Neural crest cell (in vitro differentiated cells): Measurements from ENCODE around the gene RIT2. TPM values are rescaled to one million over a fixed set of nuclear protein-coding genes. Genes with fewer than 3 reads are reported as not detected.

ENCODE experiments used
- DNase-seq: peaks from one replicate; pipeline ENCODE4 v3.0.0; 2021; ENCODE audit warnings: low read depth, mixed read lengths, low spot score
- H3K27ac Mint-ChIP-seq: one replicate; pipeline ENCODE4 v1.8.0; 2021; ENCODE audit warnings: mild to moderate bottlenecking, mixed read lengths; ENCODE audit not compliant: unreplicated experiment
- H3K27me3 Mint-ChIP-seq: 2 replicates; pipeline ENCODE4 v1.8.0; 2021; ENCODE audit warnings: low read depth, mild to moderate bottlenecking, mixed read lengths
- H3K36me3 Mint-ChIP-seq: 2 replicates; pipeline ENCODE4 v1.8.0; 2021; ENCODE audit warnings: low read depth, mild to moderate bottlenecking, mixed read lengths
- H3K4me1 Mint-ChIP-seq: 2 replicates; pipeline ENCODE4 v1.8.0; 2021; ENCODE audit warnings: mixed read lengths
- H3K4me3 Mint-ChIP-seq: one replicate; pipeline ENCODE4 v1.8.0; 2021; ENCODE audit warnings: mild to moderate bottlenecking, mixed read lengths
- H3K9me3 Mint-ChIP-seq: 2 replicates; pipeline ENCODE4 v1.8.0; 2021; ENCODE audit warnings: mixed read lengths
- total RNA-seq: library from RNA; stranded (reverse); gene quantifications from 2 replicates; pipeline ENCODE4 v1.2.1, GENCODE V29; 2021
- TF ChIP-seq, protein P1 (sequence below): fragments of 200-600 bp; sonication (generic); conservative IDR thresholded peaks from 2 replicates; pipeline ENCODE4 v1.5.0; 2021; ENCODE audit warnings: antibody characterized with exemption, mild to moderate bottlenecking

RIT2 gene
- total RNA-seq, 1 donor from 2014 or later = not detected

- TF ChIP-seq, protein P1, sequence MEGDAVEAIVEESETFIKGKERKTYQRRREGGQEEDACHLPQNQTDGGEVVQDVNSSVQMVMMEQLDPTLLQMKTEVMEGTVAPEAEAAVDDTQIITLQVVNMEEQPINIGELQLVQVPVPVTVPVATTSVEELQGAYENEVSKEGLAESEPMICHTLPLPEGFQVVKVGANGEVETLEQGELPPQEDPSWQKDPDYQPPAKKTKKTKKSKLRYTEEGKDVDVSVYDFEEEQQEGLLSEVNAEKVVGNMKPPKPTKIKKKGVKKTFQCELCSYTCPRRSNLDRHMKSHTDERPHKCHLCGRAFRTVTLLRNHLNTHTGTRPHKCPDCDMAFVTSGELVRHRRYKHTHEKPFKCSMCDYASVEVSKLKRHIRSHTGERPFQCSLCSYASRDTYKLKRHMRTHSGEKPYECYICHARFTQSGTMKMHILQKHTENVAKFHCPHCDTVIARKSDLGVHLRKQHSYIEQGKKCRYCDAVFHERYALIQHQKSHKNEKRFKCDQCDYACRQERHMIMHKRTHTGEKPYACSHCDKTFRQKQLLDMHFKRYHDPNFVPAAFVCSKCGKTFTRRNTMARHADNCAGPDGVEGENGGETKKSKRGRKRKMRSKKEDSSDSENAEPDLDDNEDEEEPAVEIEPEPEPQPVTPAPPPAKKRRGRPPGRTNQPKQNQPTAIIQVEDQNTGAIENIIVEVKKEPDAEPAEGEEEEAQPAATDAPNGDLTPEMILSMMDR = no peak
- DNase-seq = no peak
- H3K9me3 Mint-ChIP-seq = peaks cover 2% of the 10 kb centered on the region
- H3K36me3 Mint-ChIP-seq = peaks cover under 1% of the 10 kb centered on the region
- H3K4me1 Mint-ChIP-seq = peaks cover 8% of the 10 kb centered on the region
- no peaks in the 10 kb centered on the region for H3K27me3 Mint-ChIP-seq
- H3K4me3 Mint-ChIP-seq = no peak overlapping the region
- H3K27ac Mint-ChIP-seq = no peak overlapping the region
These were observed 403.4 kb downstream of the RIT2 start for GRCh38 chr18:42712065-42712464.

GRCh38 chr18:42707080-42707479 lies 408.4 kb downstream of the RIT2 start:
- H3K4me1 Mint-ChIP-seq = peaks cover 16% of the 10 kb centered on the region
- no peaks in the 10 kb centered on the region for H3K36me3 Mint-ChIP-seq

GRCh38 chr18:42706618-42707017 lies 408.9 kb downstream of the RIT2 start:
- peaks cover 16% of the 10 kb centered on the region for H3K4me1 Mint-ChIP-seq
- no peak overlapping the region for H3K4me3 Mint-ChIP-seq
- TF ChIP-seq, protein P1 = no peak
- peak overlapping the region; percentile 53 for H3K27ac Mint-ChIP-seq
- no peaks in the 10 kb centered on the region for H3K27me3 Mint-ChIP-seq
- H3K36me3 Mint-ChIP-seq = no peaks in the 10 kb centered on the region
- DNase-seq = no peak
- H3K9me3 Mint-ChIP-seq = no peaks in the 10 kb centered on the region

More at GRCh38 chr18:42707080-42707479, 408.4 kb downstream of the RIT2 start:
- TF ChIP-seq, protein P1 = no peak
- H3K9me3 Mint-ChIP-seq = no peaks in the 10 kb centered on the region
- no peak overlapping the region for H3K27ac Mint-ChIP-seq
- no peaks in the 10 kb centered on the region for H3K27me3 Mint-ChIP-seq
- DNase-seq = no peak
- H3K4me3 Mint-ChIP-seq = no peak overlapping the region

GRCh38 chr18:42706029-42706608 lies 409.4 kb downstream of the RIT2 start:
- Mint-ChIP-seq H3K27ac (peak overlapping the region; percentile 53), H3K4me3 (no peak overlapping the region), H3K4me1 (peaks cover 16% of the 10 kb centered on the region), H3K36me3 (no peaks in the 10 kb centered on the region), H3K9me3 (no peaks in the 10 kb centered on the region), H3K27me3 (no peaks in the 10 kb centered on the region)
- TF ChIP-seq, protein P1 = no peak
- no peak for DNase-seq

Other genes with a start within 250 kb of the RIT2 start
- 7.0 and 8.2 TPM in 2 replicates for gene SYT4, start 161.8 kb upstream of the RIT2 start, total RNA-seq